ENCODE results near the gene MACROD2. TPM values are rescaled to one million over a fixed set of nuclear protein-coding genes. Genes with fewer than 3 reads are reported as not detected.

MACROD2 gene
- total and polyA plus RNA-seq, 2 of the 4 experiments (the other 2 are of a cell fraction), result not detected

GRCh38 chr20:14295770-14296309, 300.5 kb downstream of the MACROD2 start:
- Histone ChIP-seq H3K9me1 (ENCODE audit: insufficient read depth, low read length) (no peaks in the 10 kb centered on the region), H2BK120ac (ENCODE audit: low read depth, low read length) (no peak overlapping the region), H3K4ac (ENCODE audit: low read depth, low read length) (no peak overlapping the region), H3K14ac (replicated peaks; ENCODE audit: low read depth, low read length) (no peak overlapping the region), H2BK20ac (ENCODE audit: low read depth, low read length) (no peak overlapping the region), H3K9ac (ENCODE audit: low read depth, low read length) (no peak overlapping the region), H3K4me3 (ENCODE audit: insufficient read depth, low read depth, low read length) (no peak overlapping the region), H3K4me1 (ENCODE audit: control insufficient read depth, insufficient read depth, low read length) (no peaks in the 10 kb centered on the region), H3K23ac (ENCODE audit: low read depth, low read length) (no peak overlapping the region), H3K4me2 (ENCODE audit: low read depth, low read length) (no peak overlapping the region), H2AFZ (replicated peaks; ENCODE audit: low read length, poor library complexity) (no peak overlapping the region), H3K79me1 (ENCODE audit: low read depth in 1 of 2, low read length in 2 of 2) (no peaks in the 10 kb centered on the region), H3K18ac (ENCODE audit: low read depth, low read length) (no peak overlapping the region), H2AK9ac (replicated peaks; ENCODE audit: low read depth, low read length, poor library complexity) (no peak overlapping the region), H4K20me1 (ENCODE audit: insufficient read depth, low read length) (no peaks in the 10 kb centered on the region), H4K8ac (ENCODE audit: low read depth in 2 of 2, low read length in 2 of 2) (no peak overlapping the region), H3K27ac (ENCODE audit: insufficient read depth, low read length) (no peak overlapping the region), H4K5ac (ENCODE audit: low read depth, low read length) (no peak overlapping the region), H3K27me3 (ENCODE audit: control insufficient read depth, insufficient read depth, low read length) (no peaks in the 10 kb centered on the region), H2BK5ac (ENCODE audit: low read depth, low read length, poor library complexity, severe bottlenecking) (no peak overlapping the region), H3K9me3 (ENCODE audit: control insufficient read depth, insufficient read depth, low read length) (no peaks in the 10 kb centered on the region), H2BK15ac (ENCODE audit: low read depth, low read length) (no peak overlapping the region), H2AK5ac (ENCODE audit: low read depth, low read length) (no peak overlapping the region), H4K91ac (ENCODE audit: insufficient read depth, low read depth, low read length) (no peak overlapping the region), H3K56ac (ENCODE audit: extremely low read depth, insufficient read depth, low read length) (no peak overlapping the region), H3K36me3 (ENCODE audit: control insufficient read depth, insufficient read depth, low read length) (no peaks in the 10 kb centered on the region)
- no peak for TF ChIP-seq CTCF (conservative IDR thresholded peaks at IDR 0.05; ENCODE audit: low read depth, low read length)
- no peak for TF ChIP-seq POLR2A (IDR thresholded peaks at IDR 0.05; ENCODE audit: low read depth, low read length)
- TF ChIP-seq MAZ (IDR thresholded peaks at IDR 0.05; ENCODE audit: borderline replicate concordance, low read depth, low read length), result no peak
- TF ChIP-seq MAFK (IDR thresholded peaks at IDR 0.05; ENCODE audit: low read depth, low read length), result no peak
- no peak for TF ChIP-seq ELK1 (IDR thresholded peaks at IDR 0.05; ENCODE audit: borderline replicate concordance, low read depth, low read length)
- no peak for TF ChIP-seq SMC3 (IDR thresholded peaks at IDR 0.05; ENCODE audit: low read depth, low read length)
- no TSS peak for BruUV-seq (replicated peaks)
- intact Hi-C loops (cut with micrococcal nuclease), result no loop called here
- no CpG with 5 or more reads among the region's 3 CpGs for WGBS, 2 experiments (ENCODE audit: extremely low coverage in 2 of 2, insufficient read length in 1 of 2)
- dilution Hi-C loops (cut with HindIII; ENCODE audit: low sequenced_read_pairs, unreplicated experiment), result no loop called here
- POLR2A ChIA-PET (ENCODE audit: unreplicated experiment), result no interaction called here
- DNase-seq (no peak), ATAC-seq (ENCODE audit: low read depth) (no peak)
- CTCF ChIA-PET, result interaction anchor here (0.6 kb wide), 2 partner anchors 508 to 886 kb away, joined by 3 read pairs; no protein-coding TSS in a partner anchor
- in situ Hi-C loops (cut with MboI; ENCODE audit: low sequenced_read_pairs), result no loop called here

All from IMR-90 (cell line).